SU-DHL-6 (cell line): Measurements from ENCODE around the gene PHETA1.

Source experiments
- H2AFZ ChIP-seq: fragments of 200-600 bp; sonication (generic); 2 replicates; pipeline ENCODE4 v1.6.1; 2014; ENCODE audit warnings: low read depth, mild to moderate bottlenecking, moderate library complexity, mixed read lengths, antibody characterized with exemption, low read length; ENCODE audit not compliant: severe bottlenecking
- H3F3A ChIP-seq: fragments of 200-600 bp; shearing (Covaris generic); 2 replicates; pipeline ENCODE4 v1.6.0; 2016; ENCODE audit warnings: antibody characterized with exemption, mild to moderate bottlenecking; ENCODE audit not compliant: insufficient read depth
- H3K27ac ChIP-seq: fragments of 200-600 bp; sonication (generic); 2 replicates; pipeline ENCODE4 v1.5.1; 2016; ENCODE audit warnings: low read depth, mild to moderate bottlenecking, low read length, moderate library complexity, mixed read lengths
- H3K27me3 ChIP-seq: fragments of 200-600 bp; sonication (generic), shearing (Covaris generic); 2 replicates; pipeline ENCODE4 v1.6.0; 2014; ENCODE audit warnings: mild to moderate bottlenecking, low read length
- H3K36me3 ChIP-seq: fragments of 200-600 bp; sonication (generic); 2 replicates; pipeline ENCODE4 v1.6.1; 2014; ENCODE audit warnings: mild to moderate bottlenecking, low read length, mixed read lengths
- H3K4me2 ChIP-seq: fragments of 300-600, 200-600 bp; shearing (Covaris generic), sonication (generic); 2 replicates; pipeline ENCODE4 v1.6.0; 2014; ENCODE audit warnings: low read length, low read depth, mild to moderate bottlenecking; ENCODE audit not compliant: poor library complexity, severe bottlenecking
- H3K4me3 ChIP-seq: fragments of 200-600 bp; sonication (generic); 2 replicates; pipeline ENCODE4 v1.5.1; 2014; ENCODE audit warnings: antibody characterized with exemption, low read length, mild to moderate bottlenecking, mixed read lengths; ENCODE audit not compliant: insufficient read depth, poor library complexity, severe bottlenecking
- H3K79me2 ChIP-seq: fragments of 200-600 bp; sonication (generic); 2 replicates; pipeline ENCODE4 v1.6.1; 2014; ENCODE audit warnings: mild to moderate bottlenecking, low read length, moderate library complexity; ENCODE audit not compliant: insufficient read depth
- H3K9ac ChIP-seq: fragments of 200-600 bp; sonication (generic); 2 replicates; pipeline ENCODE4 v1.7.0; 2014; ENCODE audit warnings: mild to moderate bottlenecking, low read length
- H3K9me2 ChIP-seq: fragments of 200-600 bp; sonication (generic); replicated peaks from 2 replicates; pipeline ENCODE4 v1.6.1; 2014; ENCODE audit warnings: low read length; ENCODE audit not compliant: insufficient read depth
- H3K9me3 ChIP-seq: fragments of 200-600 bp; sonication (generic); 2 replicates; pipeline ENCODE4 v1.6.1; 2014; ENCODE audit warnings: low read length, mixed read lengths; ENCODE audit not compliant: insufficient read depth
- H4K20me1 ChIP-seq: fragments of 200-600 bp; sonication (generic); 2 replicates; pipeline ENCODE4 v1.6.1; 2014; ENCODE audit warnings: low read depth, mild to moderate bottlenecking, antibody characterized with exemption, low read length, moderate library complexity, mixed read lengths
- EZH2phosphoT487 ChIP-seq: fragments of 200-600 bp; sonication (generic), shearing (Covaris generic); conservative IDR thresholded peaks from 2 replicates; pipeline ENCODE4 v1.6.1; 2018; ENCODE audit warnings: mild to moderate bottlenecking, antibody characterized with exemption, low read length, moderate library complexity, mixed read lengths
- TF ChIP-seq, protein P1 (sequence below): fragments of 200-600 bp; sonication (generic); IDR thresholded peaks from one replicate; pipeline ENCODE4 v1.5.1; 2017; ENCODE audit warnings: antibody characterized with exemption, mild to moderate bottlenecking, low read length, moderate library complexity; ENCODE audit not compliant: insufficient read depth, poor library complexity, severe bottlenecking

The PHETA1 gene

DNA sequence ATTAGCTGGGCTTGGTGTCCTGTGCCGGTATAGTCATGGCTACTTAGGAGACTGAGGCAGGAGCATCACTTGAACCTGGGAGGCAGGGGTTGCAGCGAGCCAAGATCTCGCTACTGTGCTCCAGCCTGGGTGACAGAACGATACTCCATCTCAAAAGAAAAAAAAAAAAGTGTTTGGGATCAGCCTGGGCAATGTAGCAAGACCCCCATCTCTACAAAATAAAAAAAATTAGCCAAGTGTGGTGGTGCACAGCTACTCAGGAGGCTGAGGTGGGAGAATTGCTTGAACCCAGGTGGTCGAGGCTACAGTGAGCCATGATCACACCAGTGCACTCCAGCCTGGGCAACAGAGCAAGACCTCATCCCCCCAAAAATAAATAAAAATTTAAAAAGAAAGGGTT lies 47.6 kb downstream of the PHETA1 start:
- Histone ChIP-seq H3K36me3 (peaks cover 23% of the 10 kb centered on the region; the same call in 1 of the 2 replicates), H4K20me1 (no peaks in the 10 kb centered on the region)
- TF ChIP-seq, protein P1, sequence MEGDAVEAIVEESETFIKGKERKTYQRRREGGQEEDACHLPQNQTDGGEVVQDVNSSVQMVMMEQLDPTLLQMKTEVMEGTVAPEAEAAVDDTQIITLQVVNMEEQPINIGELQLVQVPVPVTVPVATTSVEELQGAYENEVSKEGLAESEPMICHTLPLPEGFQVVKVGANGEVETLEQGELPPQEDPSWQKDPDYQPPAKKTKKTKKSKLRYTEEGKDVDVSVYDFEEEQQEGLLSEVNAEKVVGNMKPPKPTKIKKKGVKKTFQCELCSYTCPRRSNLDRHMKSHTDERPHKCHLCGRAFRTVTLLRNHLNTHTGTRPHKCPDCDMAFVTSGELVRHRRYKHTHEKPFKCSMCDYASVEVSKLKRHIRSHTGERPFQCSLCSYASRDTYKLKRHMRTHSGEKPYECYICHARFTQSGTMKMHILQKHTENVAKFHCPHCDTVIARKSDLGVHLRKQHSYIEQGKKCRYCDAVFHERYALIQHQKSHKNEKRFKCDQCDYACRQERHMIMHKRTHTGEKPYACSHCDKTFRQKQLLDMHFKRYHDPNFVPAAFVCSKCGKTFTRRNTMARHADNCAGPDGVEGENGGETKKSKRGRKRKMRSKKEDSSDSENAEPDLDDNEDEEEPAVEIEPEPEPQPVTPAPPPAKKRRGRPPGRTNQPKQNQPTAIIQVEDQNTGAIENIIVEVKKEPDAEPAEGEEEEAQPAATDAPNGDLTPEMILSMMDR: no peak
- no peak for TF ChIP-seq EZH2phosphoT487

DNA sequence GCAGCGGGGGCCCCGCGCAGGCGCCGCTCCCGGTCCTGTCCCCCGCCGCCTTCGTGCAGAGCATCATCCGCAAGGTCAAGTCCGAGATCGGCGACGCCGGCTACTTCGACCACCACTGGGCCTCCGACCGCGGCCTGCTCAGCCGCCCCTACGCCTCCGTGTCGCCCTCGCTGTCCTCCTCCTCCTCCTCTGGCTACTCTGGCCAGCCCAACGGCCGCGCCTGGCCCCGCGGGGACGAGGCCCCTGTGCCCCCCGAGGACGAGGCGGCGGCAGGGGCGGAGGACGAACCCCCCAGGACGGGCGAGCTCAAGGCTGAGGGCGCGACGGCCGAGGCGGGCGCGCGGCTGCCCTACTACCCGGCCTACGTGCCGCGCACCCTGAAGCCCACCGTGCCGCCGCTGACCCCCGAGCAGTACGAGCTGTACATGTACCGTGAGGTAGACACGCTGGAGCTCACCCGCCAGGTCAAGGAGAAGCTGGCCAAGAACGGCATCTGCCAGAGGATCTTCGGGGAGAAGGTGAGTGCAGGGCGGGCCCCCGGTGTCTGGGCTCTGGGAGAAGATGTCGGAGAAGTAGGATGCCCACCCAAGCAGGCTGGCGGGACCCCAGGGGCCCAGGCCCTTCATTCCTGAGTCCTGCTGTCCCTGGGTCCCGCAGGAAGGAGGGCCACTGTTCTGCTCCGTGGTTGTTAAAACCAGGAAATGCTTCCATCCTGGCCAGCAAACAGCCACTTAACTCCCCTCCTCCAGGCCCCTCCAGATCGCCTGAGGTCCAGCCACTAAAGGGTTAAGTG lies 48.4 kb downstream of the PHETA1 start:
- no peak for TF ChIP-seq EZH2phosphoT487
- TF ChIP-seq, protein P1: no peak
- Histone ChIP-seq H3K9me2 (no peaks in the 10 kb centered on the region), H4K20me1 (no peaks in the 10 kb centered on the region), H3K36me3 (peaks cover 23% of the 10 kb centered on the region; the same call in 1 of the 2 replicates), H3K27ac (no peak overlapping the region), H2AFZ (no peak overlapping the region), H3F3A (0 out of 2 replicates have a peak, but pooled peaks cover 4% of the 10 kb centered on the region), H3K9ac (no peak overlapping the region), H3K79me2 (no peaks in the 10 kb centered on the region), H3K4me3 (no peak overlapping the region), H3K9me3 (no peaks in the 10 kb centered on the region), H3K4me2 (no peak overlapping the region), H3K27me3 (no peaks in the 10 kb centered on the region)

More for the DNA sequence above, 47.6 kb downstream of the PHETA1 start:
- Histone ChIP-seq H3K9ac (no peak overlapping the region), H3K27ac (no peak overlapping the region), H3K9me3 (no peaks in the 10 kb centered on the region), H3K27me3 (no peaks in the 10 kb centered on the region), H3K4me2 (no peak overlapping the region), H3K9me2 (no peaks in the 10 kb centered on the region), H2AFZ (no peak overlapping the region), H3K79me2 (no peaks in the 10 kb centered on the region), H3K4me3 (no peak overlapping the region), H3F3A (0 out of 2 replicates have a peak, but pooled peaks cover 4% of the 10 kb centered on the region)

DNA sequence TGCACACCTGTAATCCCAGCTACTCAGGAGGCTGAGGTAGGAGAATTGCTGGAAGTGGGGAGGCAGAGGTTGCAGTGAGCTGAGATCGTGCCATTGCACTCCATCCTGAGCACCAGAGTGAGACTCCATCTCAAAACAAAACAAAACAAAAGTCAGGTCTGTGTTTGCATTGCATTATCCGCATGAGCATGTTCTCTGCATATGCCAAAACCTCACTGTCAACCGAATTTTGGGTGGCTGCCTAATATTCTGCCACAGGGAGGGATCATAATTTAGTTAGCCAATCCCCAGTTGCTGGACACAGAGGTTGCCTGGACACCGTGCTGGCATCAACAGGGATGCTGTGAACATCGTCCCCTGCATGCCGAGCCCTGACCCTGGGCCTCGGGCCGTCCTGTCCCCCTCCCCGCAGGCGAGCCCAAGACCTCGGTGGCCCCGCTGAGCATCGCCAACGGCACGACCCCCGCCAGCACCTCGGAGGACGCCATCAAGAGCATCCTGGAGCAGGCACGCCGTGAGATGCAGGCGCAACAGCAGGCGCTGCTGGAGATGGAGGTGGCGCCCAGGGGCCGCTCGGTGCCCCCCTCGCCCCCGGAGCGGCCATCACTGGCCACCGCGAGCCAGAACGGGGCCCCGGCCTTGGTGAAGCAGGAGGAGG lies 49.2 kb downstream of the PHETA1 start:
- peaks cover 27% of the 10 kb centered on the region for H3K36me3 ChIP-seq
- H3K9ac ChIP-seq: no peak overlapping the region
- H3K9me2 ChIP-seq: no peaks in the 10 kb centered on the region
- no peak overlapping the region for H2AFZ ChIP-seq
- no peaks in the 10 kb centered on the region for H3K79me2 ChIP-seq
- H3K9me3 ChIP-seq: no peaks in the 10 kb centered on the region
- no peak overlapping the region for H3K4me3 ChIP-seq
- H4K20me1 ChIP-seq: no peaks in the 10 kb centered on the region
- H3K27me3 ChIP-seq: no peaks in the 10 kb centered on the region
- 0 out of 2 replicates have a peak, but pooled peaks cover 7% of the 10 kb centered on the region for H3F3A ChIP-seq
- H3K27ac ChIP-seq: no peak overlapping the region
- no peak overlapping the region for H3K4me2 ChIP-seq
- no peak for TF ChIP-seq EZH2phosphoT487
- TF ChIP-seq, protein P1: no peak
